ENCODE data around the gene EXO1. TPM values are rescaled to one million over a fixed set of nuclear protein-coding genes. Genes with fewer than 3 reads are reported as not detected.
A peak's percentile ranks its signal among the peaks of the same experiment; 100 is the strongest.

Gene EXO1
- total RNA-seq, 1 experiment from 2014 or later = 46.6 TPM

- Histone ChIP-seq H3K4me1 (ENCODE audit: insufficient read depth, low read length, poor library complexity, severe bottlenecking) (no peaks in the 10 kb centered on the region), H3K4me3 (ENCODE audit: low read depth, low read length, poor library complexity, severe bottlenecking) (no peak overlapping the region), H3K9me3 (ENCODE audit: low read depth, low read length, poor library complexity, severe bottlenecking) (no peaks in the 10 kb centered on the region), H3K27me3 (replicated peaks; ENCODE audit: insufficient read depth, low read depth, low read length, poor library complexity) (no peaks in the 10 kb centered on the region), H3K27ac (ENCODE audit: low read depth, low read length, poor library complexity, severe bottlenecking) (no peak overlapping the region), H3K36me3 (ENCODE audit: insufficient read depth, low read length, poor library complexity, severe bottlenecking) (no peaks in the 10 kb centered on the region)
- TF ChIP-seq, protein P1, sequence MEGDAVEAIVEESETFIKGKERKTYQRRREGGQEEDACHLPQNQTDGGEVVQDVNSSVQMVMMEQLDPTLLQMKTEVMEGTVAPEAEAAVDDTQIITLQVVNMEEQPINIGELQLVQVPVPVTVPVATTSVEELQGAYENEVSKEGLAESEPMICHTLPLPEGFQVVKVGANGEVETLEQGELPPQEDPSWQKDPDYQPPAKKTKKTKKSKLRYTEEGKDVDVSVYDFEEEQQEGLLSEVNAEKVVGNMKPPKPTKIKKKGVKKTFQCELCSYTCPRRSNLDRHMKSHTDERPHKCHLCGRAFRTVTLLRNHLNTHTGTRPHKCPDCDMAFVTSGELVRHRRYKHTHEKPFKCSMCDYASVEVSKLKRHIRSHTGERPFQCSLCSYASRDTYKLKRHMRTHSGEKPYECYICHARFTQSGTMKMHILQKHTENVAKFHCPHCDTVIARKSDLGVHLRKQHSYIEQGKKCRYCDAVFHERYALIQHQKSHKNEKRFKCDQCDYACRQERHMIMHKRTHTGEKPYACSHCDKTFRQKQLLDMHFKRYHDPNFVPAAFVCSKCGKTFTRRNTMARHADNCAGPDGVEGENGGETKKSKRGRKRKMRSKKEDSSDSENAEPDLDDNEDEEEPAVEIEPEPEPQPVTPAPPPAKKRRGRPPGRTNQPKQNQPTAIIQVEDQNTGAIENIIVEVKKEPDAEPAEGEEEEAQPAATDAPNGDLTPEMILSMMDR (conservative IDR thresholded peaks at IDR 0.05; ENCODE audit: low read depth, low read length) = no peak
- TF ChIP-seq EZH2 (IDR thresholded peaks at IDR 0.05; ENCODE audit: borderline replicate concordance, low read depth, low read length, poor library complexity, severe bottlenecking) = no peak
- intact Hi-C loops (cut with micrococcal nuclease; ENCODE audit: unreplicated experiment) = no loop called here
- BruUV-seq (replicated peaks) = no TSS peak
- POLR2A ChIA-PET (ENCODE audit: low non-redundant PET) = no interaction called here
- no peak for DNase-seq (ENCODE audit: low spot score)
- CTCF ChIA-PET = no interaction called here
Measured at GRCh38 chr1:241844593-241844992, 3.4 kb upstream of the EXO1 start.

DNA sequence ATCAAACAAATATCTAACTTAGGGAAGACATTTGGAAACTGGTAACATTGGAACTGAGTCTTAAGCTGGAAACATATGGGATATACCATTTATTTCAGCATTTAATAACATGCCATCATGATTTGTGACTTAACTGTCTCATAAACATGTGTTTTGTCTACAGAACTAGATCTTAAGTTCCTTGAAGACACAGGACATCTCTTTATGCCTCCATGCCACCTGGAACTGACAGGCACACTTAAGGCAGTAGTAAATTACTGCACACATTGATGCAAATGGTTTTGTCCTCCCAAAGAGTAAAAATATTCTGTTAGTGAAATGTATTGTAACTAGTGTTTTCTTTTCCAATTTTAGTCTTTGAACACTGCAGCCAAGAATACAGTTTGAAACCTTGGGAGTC lies 1.6 kb upstream of the EXO1 start:
- H3K4me3 ChIP-seq (ENCODE audit: low read depth, low read length, poor library complexity, severe bottlenecking) = no peak overlapping the region
- intact Hi-C loops (cut with micrococcal nuclease; ENCODE audit: unreplicated experiment) = loop anchor here (5.0 kb wide), 1 partner anchor 314 kb away; the partner anchor contains the start of gene KMO
- POLR2A ChIA-PET (ENCODE audit: low non-redundant PET) = no interaction called here

DNA sequence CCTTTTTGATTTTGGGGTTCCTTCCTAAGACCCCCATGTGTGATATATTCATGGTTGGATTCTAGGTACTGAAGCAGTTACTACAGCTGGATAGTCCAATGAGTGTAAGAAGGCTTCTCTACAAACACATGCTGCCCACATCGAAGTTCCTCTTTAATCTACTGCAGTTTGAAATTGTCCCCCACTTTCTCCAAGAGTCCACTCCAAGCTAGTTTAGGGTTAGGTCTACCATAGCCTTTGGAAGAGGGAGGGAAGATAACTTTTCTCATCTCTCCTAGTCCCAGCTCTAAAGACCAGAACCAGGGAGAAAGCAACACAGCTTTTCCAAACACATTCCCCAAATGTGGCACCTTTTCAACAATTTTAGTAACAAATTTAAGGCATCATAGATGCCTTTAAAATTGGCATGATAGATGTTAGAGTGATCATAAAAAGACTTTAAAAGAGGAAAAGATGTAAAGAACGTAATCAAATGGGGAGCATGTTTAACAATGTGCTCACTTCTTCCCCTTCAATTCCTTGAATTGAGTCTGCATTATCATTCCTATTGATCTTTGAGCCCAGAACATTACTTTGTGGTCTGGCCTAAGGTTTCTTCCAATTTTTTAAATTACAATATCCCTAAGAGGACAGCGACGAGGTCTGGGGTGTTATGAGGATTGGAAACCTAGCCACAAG lies 1.0 kb upstream of the EXO1 start:
- CTCF ChIA-PET = no interaction called here
- no peak for DNase-seq (ENCODE audit: low spot score)
- BruUV-seq (replicated peaks) = no TSS peak
- Histone ChIP-seq H3K27ac (ENCODE audit: low read depth, low read length, poor library complexity, severe bottlenecking) (peak overlapping the region; percentile 93), H3K4me1 (ENCODE audit: insufficient read depth, low read length, poor library complexity, severe bottlenecking) (no peaks in the 10 kb centered on the region), H3K9me3 (ENCODE audit: low read depth, low read length, poor library complexity, severe bottlenecking) (no peaks in the 10 kb centered on the region), H3K36me3 (ENCODE audit: insufficient read depth, low read length, poor library complexity, severe bottlenecking) (peaks cover 9% of the 10 kb centered on the region), H3K4me3 (ENCODE audit: low read depth, low read length, poor library complexity, severe bottlenecking) (peak overlapping the region; percentile 75), H3K27me3 (replicated peaks; ENCODE audit: insufficient read depth, low read depth, low read length, poor library complexity) (no peaks in the 10 kb centered on the region)
- TF ChIP-seq, protein P1 (conservative IDR thresholded peaks at IDR 0.05; ENCODE audit: low read depth, low read length) = no peak
- no peak for TF ChIP-seq EZH2 (IDR thresholded peaks at IDR 0.05; ENCODE audit: borderline replicate concordance, low read depth, low read length, poor library complexity, severe bottlenecking)
- POLR2A ChIA-PET (ENCODE audit: low non-redundant PET) = no interaction called here
- intact Hi-C loops (cut with micrococcal nuclease; ENCODE audit: unreplicated experiment) = loop anchor here (5.0 kb wide), 1 partner anchor 315 kb away; the partner anchor contains the start of gene KMO

More for the DNA sequence above, 1.6 kb upstream of the EXO1 start:
- no TSS peak for BruUV-seq (replicated peaks)
- CTCF ChIA-PET = no interaction called here
- DNase-seq (ENCODE audit: low spot score) = no peak
- Histone ChIP-seq H3K36me3 (ENCODE audit: insufficient read depth, low read length, poor library complexity, severe bottlenecking) (peaks cover 4% of the 10 kb centered on the region), H3K27ac (ENCODE audit: low read depth, low read length, poor library complexity, severe bottlenecking) (no peak overlapping the region), H3K27me3 (replicated peaks; ENCODE audit: insufficient read depth, low read depth, low read length, poor library complexity) (no peaks in the 10 kb centered on the region), H3K9me3 (ENCODE audit: low read depth, low read length, poor library complexity, severe bottlenecking) (no peaks in the 10 kb centered on the region), H3K4me1 (ENCODE audit: insufficient read depth, low read length, poor library complexity, severe bottlenecking) (no peaks in the 10 kb centered on the region)
- TF ChIP-seq EZH2 (IDR thresholded peaks at IDR 0.05; ENCODE audit: borderline replicate concordance, low read depth, low read length, poor library complexity, severe bottlenecking) = no peak
- TF ChIP-seq, protein P1 (conservative IDR thresholded peaks at IDR 0.05; ENCODE audit: low read depth, low read length) = no peak
